Body of pancreas (tissue), 4 donors: ENCODE data around the gene PDE4D.

ENCODE experiments used
- CTCF ChIP-seq, 7 experiments: fragments of 450-650 bp in 4 of 7; fragments of 200-600 bp in 3 of 7; sonication (generic) in 3 of 7; IDR thresholded peaks; one replicate each; pipeline ENCODE4 v1.5.1; 2016 to 2019; ENCODE audit warnings: antibody characterized with exemption in 7 of 7
- POLR2A ChIP-seq, 3 donors: fragments of 450-650 bp; IDR thresholded peaks; one replicate each; pipeline ENCODE4 v1.6.1; 2016; ENCODE audit warnings: antibody characterized with exemption in 3 of 3, mild to moderate bottlenecking in 2 of 3

GRCh38 chr5:59817536-59817935 lies 76.0 kb downstream of the PDE4D start:
- TF ChIP-seq CTCF (IDR thresholded peaks at IDR 0.05) (no peak), POLR2A (IDR thresholded peaks at IDR 0.05) (no peak)
